Hematopoietic multipotent progenitor cell treated with erythropoietin and hydrocortisone succinate and interleukin-3 and kit ligand, for 4 days (in vitro differentiated cells): ENCODE measurements around the gene TCEAL2.
"Not testable (repeated sequence)": the region's sequence is repeated elsewhere in the genome, so short reads cannot be mapped to it uniquely, and the experiment has no call there.

ENCODE experiments used
- DNase-seq: peaks from one replicate; pipeline ENCODE4 v3.0.0-alpha.2; 2015

The TCEAL2 gene

GRCh38 chrX:102125436-102125835, at the start of gene TCEAL2:
Gene TCEAL2, plus strand, starts transcription at chrX:102125679. Its CDS starts 1,152 bp downstream, at chrX:102126831.
- peak; percentile 0 for DNase-seq

- no peak for DNase-seq
Measured at GRCh38 chrX:102077426-102077825, 48.1 kb upstream of the TCEAL2 start.

GRCh38 chrX:102085706-102086105, 39.8 kb upstream of the TCEAL2 start:
- peak; percentile 24 for DNase-seq

GRCh38 chrX:102113367-102113766, 12.1 kb upstream of the TCEAL2 start:
- DNase-seq: no peak

GRCh38 chrX:102115748-102116147, 9.7 kb upstream of the TCEAL2 start:
- no peak for DNase-seq

GRCh38 chrX:102125014-102125413, 465 bp upstream of the TCEAL2 start:
- DNase-seq: not testable (repeated sequence)

- not testable (repeated sequence) for DNase-seq
Measured at GRCh38 chrX:102126080-102126818, 770 bp downstream of the TCEAL2 start.

- DNase-seq: no peak
Measured at GRCh38 chrX:102126863-102127262, 1.4 kb downstream of the TCEAL2 start.

GRCh38 chrX:102129473-102129872, 4.0 kb downstream of the TCEAL2 start:
- peak; percentile 20 for DNase-seq

GRCh38 chrX:102138064-102138463, 12.6 kb downstream of the TCEAL2 start:
- peak; percentile 3 for DNase-seq

GRCh38 chrX:102140876-102141275, 15.4 kb downstream of the TCEAL2 start:
- DNase-seq: not testable (repeated sequence)

GRCh38 chrX:102141631-102142030, 16.2 kb downstream of the TCEAL2 start:
- DNase-seq: not testable (repeated sequence)

GRCh38 chrX:102142274-102142673, 16.8 kb downstream of the TCEAL2 start, which contains the start of gene TCEAL6:
Gene TCEAL6, minus strand, starts transcription at chrX:102142481.
- DNase-seq: not testable (repeated sequence)

- no peak for DNase-seq
Measured at GRCh38 chrX:102154218-102154860, 28.9 kb downstream of the TCEAL2 start.

- DNase-seq: peak; percentile 2
Measured at GRCh38 chrX:102154900-102155805, 29.7 kb downstream of the TCEAL2 start.

GRCh38 chrX:102155806-102156179, 30.3 kb downstream of the TCEAL2 start, which contains the start of gene BEX5:
Gene BEX5, minus strand, starts transcription at chrX:102155977. Its CDS starts 1,712 bp downstream, at chrX:102154265.
- DNase-seq: peak; percentile 61
